ENCODE results near the gene TBC1D8.

Gene TBC1D8

GRCh38 chr2:101157272-101157671 lies 6.1 kb upstream of the TBC1D8 start:
- Mint-ChIP-seq H3K4me1 (peaks cover 11% of the 10 kb centered on the region), H3K27ac (ENCODE audit: low read depth) (no peak overlapping the region), H3K9me3 (no peaks in the 10 kb centered on the region), H3K27me3 (no peaks in the 10 kb centered on the region), H3K36me3 (ENCODE audit: insufficient read depth) (peaks cover 2% of the 10 kb centered on the region), H3K4me3 (no peak overlapping the region)
- ATAC-seq (replicated peaks; ENCODE audit: extremely low read depth, poor library complexity, severe bottlenecking) = no peak
- no peak for DNase-seq (ENCODE audit: low spot score in 2 of 2)

GRCh38 chr2:101153787-101154186 lies 2.6 kb upstream of the TBC1D8 start:
- Mint-ChIP-seq H3K9me3 (no peaks in the 10 kb centered on the region), H3K36me3 (ENCODE audit: insufficient read depth) (peaks cover 2% of the 10 kb centered on the region), H3K4me3 (no peak overlapping the region), H3K27ac (ENCODE audit: low read depth) (no peak overlapping the region), H3K27me3 (peaks cover 3% of the 10 kb centered on the region), H3K4me1 (peaks cover 24% of the 10 kb centered on the region)
- ATAC-seq (replicated peaks; ENCODE audit: extremely low read depth, poor library complexity, severe bottlenecking) = no peak
- DNase-seq (ENCODE audit: low spot score in 2 of 2) = no peak

- Mint-ChIP-seq H3K36me3 (ENCODE audit: insufficient read depth) (peaks cover 2% of the 10 kb centered on the region), H3K27ac (ENCODE audit: low read depth) (peak overlapping the region; percentile 26), H3K27me3 (peaks cover 9% of the 10 kb centered on the region), H3K4me3 (peak overlapping the region; percentile 61), H3K4me1 (peaks cover 24% of the 10 kb centered on the region), H3K9me3 (no peaks in the 10 kb centered on the region)
- DNase-seq (ENCODE audit: low spot score in 2 of 2) (no peak), ATAC-seq (replicated peaks; ENCODE audit: extremely low read depth, poor library complexity, severe bottlenecking) (no peak)
Observed at GRCh38 chr2:101153077-101153707, 2.0 kb upstream of the TBC1D8 start.

GRCh38 chr2:101152272-101153076 lies 1.3 kb upstream of the TBC1D8 start:
- H3K4me3 Mint-ChIP-seq = peak overlapping the region; percentile 61
- peaks cover 24% of the 10 kb centered on the region for H3K4me1 Mint-ChIP-seq
- H3K27ac Mint-ChIP-seq (ENCODE audit: low read depth) = peak overlapping the region; percentile 26
- no peaks in the 10 kb centered on the region for H3K9me3 Mint-ChIP-seq
- ATAC-seq (replicated peaks; ENCODE audit: extremely low read depth, poor library complexity, severe bottlenecking) (no peak), DNase-seq (ENCODE audit: low spot score in 2 of 2) (no peak)
- H3K27me3 Mint-ChIP-seq = peaks cover 16% of the 10 kb centered on the region
- H3K36me3 Mint-ChIP-seq (ENCODE audit: insufficient read depth) = peaks cover 2% of the 10 kb centered on the region

GRCh38 chr2:101151859-101152271 lies 683 bp upstream of the TBC1D8 start:
- ATAC-seq (replicated peaks; ENCODE audit: extremely low read depth, poor library complexity, severe bottlenecking) (no peak), DNase-seq (ENCODE audit: low spot score in 2 of 2) (no peak)
- Mint-ChIP-seq H3K4me3 (peak overlapping the region; percentile 61), H3K4me1 (peaks cover 24% of the 10 kb centered on the region), H3K27ac (ENCODE audit: low read depth) (no peak overlapping the region), H3K27me3 (peaks cover 22% of the 10 kb centered on the region), H3K9me3 (no peaks in the 10 kb centered on the region), H3K36me3 (ENCODE audit: insufficient read depth) (peaks cover 2% of the 10 kb centered on the region)

- Mint-ChIP-seq H3K27me3 (peaks cover 35% of the 10 kb centered on the region), H3K4me1 (peaks cover 24% of the 10 kb centered on the region), H3K4me3 (peak overlapping the region; percentile 73), H3K27ac (ENCODE audit: low read depth) (no peak overlapping the region), H3K9me3 (no peaks in the 10 kb centered on the region), H3K36me3 (ENCODE audit: insufficient read depth) (no peaks in the 10 kb centered on the region)
- no peak for ATAC-seq (replicated peaks; ENCODE audit: extremely low read depth, poor library complexity, severe bottlenecking)
- DNase-seq (ENCODE audit: low spot score in 2 of 2) = no peak
Observed at GRCh38 chr2:101150306-101151145, 656 bp downstream of the TBC1D8 start.

- ATAC-seq (replicated peaks; ENCODE audit: extremely low read depth, poor library complexity, severe bottlenecking) (no peak), DNase-seq (ENCODE audit: low spot score in 2 of 2) (no peak)
- Mint-ChIP-seq H3K36me3 (ENCODE audit: insufficient read depth) (no peaks in the 10 kb centered on the region), H3K4me3 (peak overlapping the region; percentile 73), H3K4me1 (peaks cover 24% of the 10 kb centered on the region), H3K27ac (ENCODE audit: low read depth) (no peak overlapping the region), H3K9me3 (no peaks in the 10 kb centered on the region), H3K27me3 (peaks cover 45% of the 10 kb centered on the region)
Observed at GRCh38 chr2:101149241-101150192, 1.7 kb downstream of the TBC1D8 start.

GRCh38 chr2:101148777-101149176 lies 2.4 kb downstream of the TBC1D8 start:
- DNase-seq (ENCODE audit: low spot score in 2 of 2) (no peak), ATAC-seq (replicated peaks; ENCODE audit: extremely low read depth, poor library complexity, severe bottlenecking) (no peak)
- H3K9me3 Mint-ChIP-seq = no peaks in the 10 kb centered on the region
- no peaks in the 10 kb centered on the region for H3K36me3 Mint-ChIP-seq (ENCODE audit: insufficient read depth)
- H3K4me1 Mint-ChIP-seq = peaks cover 24% of the 10 kb centered on the region
- no peak overlapping the region for H3K27ac Mint-ChIP-seq (ENCODE audit: low read depth)
- H3K4me3 Mint-ChIP-seq = no peak overlapping the region
- peaks cover 52% of the 10 kb centered on the region for H3K27me3 Mint-ChIP-seq

GRCh38 chr2:101147971-101148370 lies 3.2 kb downstream of the TBC1D8 start:
- peaks cover 20% of the 10 kb centered on the region for H3K4me1 Mint-ChIP-seq
- H3K36me3 Mint-ChIP-seq (ENCODE audit: insufficient read depth) = no peaks in the 10 kb centered on the region
- no peak for ATAC-seq (replicated peaks; ENCODE audit: extremely low read depth, poor library complexity, severe bottlenecking)
- no peaks in the 10 kb centered on the region for H3K9me3 Mint-ChIP-seq
- H3K4me3 Mint-ChIP-seq = no peak overlapping the region
- no peak overlapping the region for H3K27ac Mint-ChIP-seq (ENCODE audit: low read depth)
- no peak for DNase-seq (ENCODE audit: low spot score in 2 of 2)
- peaks cover 60% of the 10 kb centered on the region for H3K27me3 Mint-ChIP-seq

- ATAC-seq (replicated peaks; ENCODE audit: extremely low read depth, poor library complexity, severe bottlenecking) = no peak
- DNase-seq (ENCODE audit: low spot score in 2 of 2) = no peak
- Mint-ChIP-seq H3K4me3 (no peak overlapping the region), H3K27ac (ENCODE audit: low read depth) (no peak overlapping the region), H3K36me3 (ENCODE audit: insufficient read depth) (no peaks in the 10 kb centered on the region), H3K4me1 (peaks cover 11% of the 10 kb centered on the region), H3K27me3 (peaks cover 69% of the 10 kb centered on the region), H3K9me3 (no peaks in the 10 kb centered on the region)
Observed at GRCh38 chr2:101147062-101147461, 4.1 kb downstream of the TBC1D8 start.

GRCh38 chr2:101146535-101146934 lies 4.6 kb downstream of the TBC1D8 start:
- no peaks in the 10 kb centered on the region for H3K36me3 Mint-ChIP-seq (ENCODE audit: insufficient read depth)
- no peaks in the 10 kb centered on the region for H3K9me3 Mint-ChIP-seq
- H3K27me3 Mint-ChIP-seq = peaks cover 75% of the 10 kb centered on the region
- ATAC-seq (replicated peaks; ENCODE audit: extremely low read depth, poor library complexity, severe bottlenecking) (no peak), DNase-seq (ENCODE audit: low spot score in 2 of 2) (no peak)
- H3K27ac Mint-ChIP-seq (ENCODE audit: low read depth) = no peak overlapping the region
- peaks cover 6% of the 10 kb centered on the region for H3K4me1 Mint-ChIP-seq
- no peak overlapping the region for H3K4me3 Mint-ChIP-seq

- Mint-ChIP-seq H3K27ac (ENCODE audit: low read depth) (no peak overlapping the region), H3K9me3 (no peaks in the 10 kb centered on the region), H3K36me3 (ENCODE audit: insufficient read depth) (no peaks in the 10 kb centered on the region), H3K27me3 (peaks cover 86% of the 10 kb centered on the region), H3K4me3 (no peak overlapping the region), H3K4me1 (peaks cover 6% of the 10 kb centered on the region)
- no peak for ATAC-seq (replicated peaks; ENCODE audit: extremely low read depth, poor library complexity, severe bottlenecking)
- DNase-seq (ENCODE audit: low spot score in 2 of 2) = no peak
Observed at GRCh38 chr2:101145406-101145805, 5.8 kb downstream of the TBC1D8 start.

All from central memory CD8-positive, alpha-beta T cell (primary cell).